Smooth muscle cell (in vitro differentiated cells): ENCODE measurements around the gene GIPC2. TPM values are rescaled to one million over a fixed set of nuclear protein-coding genes. Genes with fewer than 3 reads are reported as not detected.

Source experiments
- DNase-seq: peaks from one replicate; lab custom pipeline; 2025; ENCODE audit not compliant: unreplicated experiment; lab: John Stamatoyannopoulos, UW
- H2AFZ ChIP-seq: fragments of 200-600 bp; sonication (generic); 2 replicates; pipeline ENCODE4 v1.6.0; 2016; ENCODE audit warnings: antibody characterized with exemption, low read depth, mild to moderate bottlenecking
- H3F3A ChIP-seq: fragments of 200-600 bp; sonication (generic); 2 replicates; pipeline ENCODE4 v1.6.0; 2017; ENCODE audit warnings: antibody characterized with exemption, low read depth
- H3K27ac ChIP-seq: fragments of 200-600 bp; sonication (generic); 2 replicates; pipeline ENCODE4 v1.5.1; 2016; ENCODE audit warnings: low read depth, mild to moderate bottlenecking
- H3K27me3 ChIP-seq: fragments of 200-600 bp; sonication (generic); 2 replicates; pipeline ENCODE4 v1.6.1; 2016; ENCODE audit warnings: low read depth, mild to moderate bottlenecking
- H3K36me3 ChIP-seq: fragments of 200-600 bp; sonication (generic); 2 replicates; pipeline ENCODE4 v1.5.1; 2016; ENCODE audit warnings: low read depth
- H3K4me1 ChIP-seq: fragments of 200-600 bp; sonication (generic); 2 replicates; pipeline ENCODE4 v1.5.1; 2016; ENCODE audit warnings: low read depth
- H3K4me2 ChIP-seq: fragments of 200-600 bp; sonication (generic); 2 replicates; pipeline ENCODE4 v1.6.0; 2016; ENCODE audit warnings: mild to moderate bottlenecking
- H3K4me3 ChIP-seq: fragments of 200-600 bp; sonication (generic); 2 replicates; pipeline ENCODE4 v1.5.1; 2016; ENCODE audit warnings: mild to moderate bottlenecking
- H3K79me2 ChIP-seq: fragments of 200-600 bp; sonication (generic); 2 replicates; pipeline ENCODE4 v1.6.0; 2016; ENCODE audit warnings: low read depth, mild to moderate bottlenecking
- H3K9ac ChIP-seq: fragments of 200-600 bp; sonication (generic); 2 replicates; pipeline ENCODE4 v1.6.0; 2016; ENCODE audit warnings: low read depth
- H3K9me3 ChIP-seq: fragments of 200-600 bp; sonication (generic); replicated peaks from 2 replicates; pipeline ENCODE4 v1.5.1; 2016; ENCODE audit warnings: low read depth
- H4K20me1 ChIP-seq: fragments of 200-600 bp; sonication (generic); 2 replicates; pipeline ENCODE4 v1.6.0; 2016; ENCODE audit warnings: low read depth
- CTCF ChIP-seq: fragments of 200-600 bp; sonication (generic); IDR thresholded peaks from 2 replicates; pipeline ENCODE4 v1.5.1; 2017; ENCODE audit warnings: borderline replicate concordance, mild to moderate bottlenecking, antibody characterized with exemption; ENCODE audit not compliant: insufficient read depth, poor library complexity, severe bottlenecking
- WGBS: methylation state at CpG from one replicate; pipeline ENCODE4 v1.1.7; 2016; ENCODE audit warnings: low lambda C conversion rate; 5-methylcytosine and 5-hydroxymethylcytosine counted together
- polyA plus RNA-seq: library from polyadenylated mRNA; unstranded; fragments of >200 nt; fragmentation: Nextera tagmentation; extraction: Ambion mirVana; gene quantifications from 2 replicates; pipeline ENCODE4 v1.2.1, GENCODE V29; 2016
- total RNA-seq: library from RNA; depleted of rRNA; stranded (reverse); fragments of >200 nt; gene quantifications from 2 replicates; pipeline ENCODE4 v1.2.3, GENCODE V29; 2014

Gene GIPC2
- total and polyA plus RNA-seq, 2 experiments from 2014 or later: 0.05 TPM; not detected in 1

DNA sequence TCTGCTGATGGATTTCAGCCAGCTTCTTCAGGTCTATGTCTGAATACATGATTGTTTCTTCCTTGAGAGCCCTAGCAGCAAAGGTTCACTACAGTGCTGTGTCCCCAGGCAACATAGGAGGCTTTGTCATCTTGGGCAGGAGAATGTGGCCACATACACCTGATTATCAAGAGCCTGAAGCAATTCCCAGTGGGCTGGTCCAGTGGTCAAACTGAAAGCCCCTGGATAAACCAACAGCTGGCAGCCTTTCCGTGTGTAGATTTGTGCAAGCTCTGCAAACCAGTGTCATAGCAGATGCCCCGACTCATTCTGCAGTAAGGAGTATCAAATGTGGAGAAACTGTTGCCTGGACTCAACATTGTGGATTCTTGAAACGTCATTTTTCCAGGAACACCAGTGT, 2.3 kb upstream of the GIPC2 start:
- Histone ChIP-seq H4K20me1 (no peaks in the 10 kb centered on the region), H3K27ac (no peak overlapping the region), H3K9me3 (no peaks in the 10 kb centered on the region), H3K4me3 (no peak overlapping the region), H3K4me2 (no peak overlapping the region), H3K27me3 (peaks cover 69% of the 10 kb centered on the region), H3K36me3 (no peaks in the 10 kb centered on the region), H3K9ac (no peak overlapping the region), H3K79me2 (no peaks in the 10 kb centered on the region), H3F3A (no peaks in the 10 kb centered on the region), H2AFZ (no peak overlapping the region), H3K4me1 (peaks cover 6% of the 10 kb centered on the region)
- no peak for DNase-seq
- 77% methylated on average over 3 of the region's 3 CpGs for WGBS
- TF ChIP-seq CTCF: no peak

GRCh38 chr1:78044796-78045562, 787 bp upstream of the GIPC2 start:
- H3K79me2 ChIP-seq: no peaks in the 10 kb centered on the region
- H3K9me3 ChIP-seq: no peaks in the 10 kb centered on the region
- TF ChIP-seq CTCF: no peak
- H3K4me3 ChIP-seq: peak overlapping the region; percentile 56
- H3K4me1 ChIP-seq: peaks cover 6% of the 10 kb centered on the region
- peak overlapping the region; percentile 92 for H3K4me2 ChIP-seq
- 72% methylated on average over 14 of the region's 14 CpGs for WGBS
- H2AFZ ChIP-seq: no peak overlapping the region
- H3K36me3 ChIP-seq: no peaks in the 10 kb centered on the region
- H3F3A ChIP-seq: no peaks in the 10 kb centered on the region
- H3K27me3 ChIP-seq: peaks cover 74% of the 10 kb centered on the region
- DNase-seq: no peak
- no peak overlapping the region for H3K27ac ChIP-seq
- no peaks in the 10 kb centered on the region for H4K20me1 ChIP-seq
- no peak overlapping the region for H3K9ac ChIP-seq

DNA sequence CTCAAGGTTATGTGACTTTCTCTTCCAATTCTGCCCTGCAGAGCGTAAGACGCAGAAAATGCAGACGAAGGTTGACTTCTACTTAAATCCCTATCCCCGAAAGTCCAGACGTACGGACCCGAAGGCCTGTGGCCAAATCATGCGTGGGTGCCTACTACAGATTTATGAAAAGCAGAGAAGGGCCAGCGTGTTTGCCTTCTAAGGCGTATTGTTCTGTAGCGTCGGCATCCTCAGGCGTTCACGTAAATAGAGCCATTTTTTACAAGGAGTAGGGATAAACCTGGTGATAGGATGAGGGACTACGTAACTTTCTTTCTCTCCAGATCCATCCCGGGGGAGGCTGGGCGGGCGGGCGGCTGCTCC, 222 bp upstream of the GIPC2 start:
- no peaks in the 10 kb centered on the region for H3K36me3 ChIP-seq
- H3K4me1 ChIP-seq: peaks cover 6% of the 10 kb centered on the region
- H3K4me3 ChIP-seq: peak overlapping the region; percentile 56
- H3K27ac ChIP-seq: no peak overlapping the region
- no peak overlapping the region for H3K9ac ChIP-seq
- peak overlapping the region; percentile 90 for H2AFZ ChIP-seq
- no peaks in the 10 kb centered on the region for H3F3A ChIP-seq
- H3K4me2 ChIP-seq: peak overlapping the region; percentile 92
- peaks cover 72% of the 10 kb centered on the region for H3K27me3 ChIP-seq
- no peaks in the 10 kb centered on the region for H4K20me1 ChIP-seq
- WGBS: 26% methylated on average over 19 of the region's 19 CpGs
- no peak for TF ChIP-seq CTCF
- no peaks in the 10 kb centered on the region for H3K79me2 ChIP-seq
- DNase-seq: no peak
- H3K9me3 ChIP-seq: no peaks in the 10 kb centered on the region

DNA sequence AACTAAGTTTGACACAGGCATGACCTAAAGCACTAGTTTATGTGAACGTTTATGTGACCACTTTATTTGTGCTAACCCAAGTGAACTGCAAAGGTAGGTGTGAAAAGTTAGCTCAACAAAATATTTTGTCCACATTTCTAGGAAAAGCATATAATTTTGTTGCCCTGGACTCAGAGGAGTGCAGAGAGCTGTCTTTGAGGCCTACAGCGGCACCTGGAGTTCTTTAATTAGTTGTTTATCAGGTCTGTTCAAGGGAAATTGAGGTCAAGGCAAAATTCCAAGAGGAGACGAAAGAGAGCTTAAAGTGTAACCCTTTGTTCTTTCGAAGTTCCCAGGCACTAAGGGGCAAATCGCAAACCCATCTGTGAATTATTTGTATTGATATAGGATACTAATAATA, 1.3 kb downstream of the GIPC2 start:
- Histone ChIP-seq H3K27me3 (peaks cover 67% of the 10 kb centered on the region), H2AFZ (no peak overlapping the region), H3K36me3 (no peaks in the 10 kb centered on the region), H3K27ac (no peak overlapping the region), H3K4me3 (peak overlapping the region; percentile 56), H3K4me2 (no peak overlapping the region), H3K9me3 (no peaks in the 10 kb centered on the region), H4K20me1 (no peaks in the 10 kb centered on the region), H3K9ac (no peak overlapping the region), H3F3A (no peaks in the 10 kb centered on the region), H3K4me1 (peaks cover 6% of the 10 kb centered on the region), H3K79me2 (no peaks in the 10 kb centered on the region)
- DNase-seq: no peak
- 77% methylated on average over 5 of the region's 5 CpGs for WGBS
- no peak for TF ChIP-seq CTCF
